ENCODE results near the gene CDC123. TPM values are rescaled to one million over a fixed set of nuclear protein-coding genes. Genes with fewer than 3 reads are reported as not detected.

Gene CDC123
- total and polyA plus RNA-seq, 2 of the 4 experiments (the other 2 are of a cell fraction) = 100 to 203 TPM

DNA sequence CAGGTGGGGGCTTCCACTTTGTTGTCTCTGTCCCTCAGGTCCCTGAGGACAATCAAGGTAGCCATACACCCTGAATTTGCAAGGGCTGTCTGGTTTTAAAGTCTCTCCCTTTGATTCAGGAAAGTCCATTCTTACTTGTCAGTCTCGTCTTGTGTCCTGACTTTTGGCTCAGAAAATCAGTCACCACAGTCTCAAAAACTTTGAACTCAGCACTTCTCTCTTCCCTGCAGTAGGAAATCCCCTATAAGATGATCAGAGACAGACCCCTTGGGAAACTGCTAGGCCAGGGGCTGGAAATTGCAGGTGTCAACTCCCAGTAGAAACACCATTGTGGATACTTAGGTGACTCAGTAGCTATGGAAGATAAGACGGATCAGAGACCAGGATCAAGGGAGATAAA is 73.1 kb downstream of the CDC123 start (continued):
- TF ChIP-seq, protein P1, sequence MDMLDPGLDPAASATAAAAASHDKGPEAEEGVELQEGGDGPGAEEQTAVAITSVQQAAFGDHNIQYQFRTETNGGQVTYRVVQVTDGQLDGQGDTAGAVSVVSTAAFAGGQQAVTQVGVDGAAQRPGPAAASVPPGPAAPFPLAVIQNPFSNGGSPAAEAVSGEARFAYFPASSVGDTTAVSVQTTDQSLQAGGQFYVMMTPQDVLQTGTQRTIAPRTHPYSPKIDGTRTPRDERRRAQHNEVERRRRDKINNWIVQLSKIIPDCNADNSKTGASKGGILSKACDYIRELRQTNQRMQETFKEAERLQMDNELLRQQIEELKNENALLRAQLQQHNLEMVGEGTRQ (IDR thresholded peaks at IDR 0.05; ENCODE audit: low read depth, low read length) = no peak
- no peak for TF ChIP-seq CHD1 (IDR thresholded peaks at IDR 0.05; ENCODE audit: low read depth, low read length)
- TF ChIP-seq MXI1 (IDR thresholded peaks at IDR 0.05; ENCODE audit: borderline replicate concordance, low read depth, low read length) = no peak
- TF ChIP-seq NFE2L2 (IDR thresholded peaks at IDR 0.05; ENCODE audit: low read depth, low read length) = no peak
- TF ChIP-seq FOS (IDR thresholded peaks at IDR 0.05; ENCODE audit: low read depth, low read length) = no peak

DNA sequence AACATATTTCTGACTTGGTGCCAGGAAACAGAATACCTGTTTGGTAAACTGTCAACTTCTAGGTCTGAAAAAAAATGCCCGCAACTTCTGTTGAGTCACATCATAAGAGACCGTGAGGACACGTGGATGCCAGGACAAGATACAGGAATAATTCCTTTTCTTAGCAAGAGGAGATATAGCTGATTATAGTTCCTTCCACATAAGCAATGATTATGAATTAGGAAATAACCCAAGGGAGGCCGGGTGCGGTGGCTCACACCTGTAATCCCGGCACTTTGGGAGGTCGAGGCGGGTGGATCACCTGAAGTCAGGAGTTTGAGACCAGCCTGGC is 75.2 kb downstream of the CDC123 start:
- H2BK5ac ChIP-seq (ENCODE audit: low read depth, low read length, poor library complexity, severe bottlenecking) = no peak overlapping the region
- no peak overlapping the region for H2BK20ac ChIP-seq (ENCODE audit: low read depth, low read length)
- H4K91ac ChIP-seq (ENCODE audit: insufficient read depth, low read depth, low read length) = no peak overlapping the region
- H3K4me1 ChIP-seq (ENCODE audit: control insufficient read depth, insufficient read depth, low read length) = 0 out of 2 replicates have a peak, but pooled peaks cover 1% of the 10 kb centered on the region
- no peak overlapping the region for H2AK5ac ChIP-seq (ENCODE audit: low read depth, low read length)
- no peak overlapping the region for H3K23ac ChIP-seq (ENCODE audit: low read depth, low read length)
- no peak overlapping the region for H3K27ac ChIP-seq (ENCODE audit: insufficient read depth, low read length)
- H2BK120ac ChIP-seq (ENCODE audit: low read depth, low read length) = no peak overlapping the region
- H3K4me2 ChIP-seq (ENCODE audit: low read depth, low read length) = no peak overlapping the region
- H3K36me3 ChIP-seq (ENCODE audit: control insufficient read depth, insufficient read depth, low read length) = no peaks in the 10 kb centered on the region
- no peak overlapping the region for H2AK9ac ChIP-seq (replicated peaks; ENCODE audit: low read depth, low read length, poor library complexity)
- H4K8ac ChIP-seq (ENCODE audit: low read depth in 2 of 2, low read length in 2 of 2) = no peak overlapping the region
- dilution Hi-C loops (cut with HindIII; ENCODE audit: low sequenced_read_pairs, unreplicated experiment) (no loop called here), intact Hi-C loops (cut with micrococcal nuclease) (loop anchor here (5.0 kb wide), 1 partner anchor 61 kb away; no protein-coding TSS in a partner anchor), in situ Hi-C loops (cut with MboI; ENCODE audit: low sequenced_read_pairs) (loop anchor here (25.0 kb wide), 1 partner anchor 791 kb away; no protein-coding TSS in a partner anchor)
- ChIA-PET CTCF (interaction anchor here (0.9 kb wide), 1 partner anchor 432 kb away, joined by 3 read pairs; no protein-coding TSS in a partner anchor), POLR2A (ENCODE audit: unreplicated experiment) (no interaction called here)
- no CpG with 5 or more reads among the region's 8 CpGs for WGBS, 2 experiments (ENCODE audit: extremely low coverage in 2 of 2, insufficient read length in 1 of 2)
- H3K79me1 ChIP-seq (ENCODE audit: low read depth in 1 of 2, low read length in 2 of 2) = no peaks in the 10 kb centered on the region
- no peaks in the 10 kb centered on the region for H3K9me3 ChIP-seq (ENCODE audit: control insufficient read depth, insufficient read depth, low read length)
- no peaks in the 10 kb centered on the region for H3K27me3 ChIP-seq (ENCODE audit: control insufficient read depth, insufficient read depth, low read length)
- ATAC-seq (ENCODE audit: low read depth) (peak; percentile 33; the same call in 1 of the 2 replicates), DNase-seq (no peak)
- no peak overlapping the region for H3K14ac ChIP-seq (replicated peaks; ENCODE audit: low read depth, low read length)
- no peak overlapping the region for H3K4me3 ChIP-seq (ENCODE audit: insufficient read depth, low read depth, low read length)
- no TSS peak for BruUV-seq (replicated peaks)
- H4K5ac ChIP-seq (ENCODE audit: low read depth, low read length) = no peak overlapping the region
- no peaks in the 10 kb centered on the region for H4K20me1 ChIP-seq (ENCODE audit: insufficient read depth, low read length)
- H3K4ac ChIP-seq (ENCODE audit: low read depth, low read length) = no peak overlapping the region
- H2BK15ac ChIP-seq (ENCODE audit: low read depth, low read length) = no peak overlapping the region
- no peak overlapping the region for H2AFZ ChIP-seq (replicated peaks; ENCODE audit: low read length, poor library complexity)
- no peak overlapping the region for H3K18ac ChIP-seq (ENCODE audit: low read depth, low read length)
- no peak overlapping the region for H3K56ac ChIP-seq (ENCODE audit: extremely low read depth, insufficient read depth, low read length)
- H3K9me1 ChIP-seq (ENCODE audit: insufficient read depth, low read length) = no peaks in the 10 kb centered on the region
- H3K9ac ChIP-seq (ENCODE audit: low read depth, low read length) = no peak overlapping the region
- TF ChIP-seq BHLHE40 (IDR thresholded peaks at IDR 0.05; ENCODE audit: low read depth, low read length) (no peak), CEBPB (IDR thresholded peaks at IDR 0.05; ENCODE audit: low read depth, low read length) (no peak), NFE2L2 (IDR thresholded peaks at IDR 0.05; ENCODE audit: low read depth, low read length) (no peak), FOS (IDR thresholded peaks at IDR 0.05; ENCODE audit: low read depth, low read length) (no peak), MAFK (IDR thresholded peaks at IDR 0.05; ENCODE audit: low read depth, low read length) (no peak), POLR2A (IDR thresholded peaks at IDR 0.05; ENCODE audit: low read depth, low read length) (no peak), SMC3 (IDR thresholded peaks at IDR 0.05; ENCODE audit: low read depth, low read length) (no peak), MAZ (IDR thresholded peaks at IDR 0.05; ENCODE audit: borderline replicate concordance, low read depth, low read length) (no peak), RFX5 (IDR thresholded peaks at IDR 0.05; ENCODE audit: low read depth, low read length) (no peak), RAD21 (IDR thresholded peaks at IDR 0.05; ENCODE audit: low read length) (no peak)
- TF ChIP-seq, protein P1 (IDR thresholded peaks at IDR 0.05; ENCODE audit: low read depth, low read length) = no peak
- TF ChIP-seq, protein P2, sequence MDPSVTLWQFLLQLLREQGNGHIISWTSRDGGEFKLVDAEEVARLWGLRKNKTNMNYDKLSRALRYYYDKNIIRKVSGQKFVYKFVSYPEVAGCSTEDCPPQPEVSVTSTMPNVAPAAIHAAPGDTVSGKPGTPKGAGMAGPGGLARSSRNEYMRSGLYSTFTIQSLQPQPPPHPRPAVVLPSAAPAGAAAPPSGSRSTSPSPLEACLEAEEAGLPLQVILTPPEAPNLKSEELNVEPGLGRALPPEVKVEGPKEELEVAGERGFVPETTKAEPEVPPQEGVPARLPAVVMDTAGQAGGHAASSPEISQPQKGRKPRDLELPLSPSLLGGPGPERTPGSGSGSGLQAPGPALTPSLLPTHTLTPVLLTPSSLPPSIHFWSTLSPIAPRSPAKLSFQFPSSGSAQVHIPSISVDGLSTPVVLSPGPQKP (IDR thresholded peaks at IDR 0.05; ENCODE audit: borderline replicate concordance, low read depth, low read length) = no peak

Measured in IMR-90 (cell line).